ENCODE results near the gene PIH1D1. TPM values are rescaled to one million over a fixed set of nuclear protein-coding genes. Genes with fewer than 3 reads are reported as not detected.

The PIH1D1 gene
- total and polyA plus RNA-seq, 2 of the 13 experiments (the other 11 are each of a cell fraction or from before 2014, with no cell fraction given): 110 to 137 TPM

DNA sequence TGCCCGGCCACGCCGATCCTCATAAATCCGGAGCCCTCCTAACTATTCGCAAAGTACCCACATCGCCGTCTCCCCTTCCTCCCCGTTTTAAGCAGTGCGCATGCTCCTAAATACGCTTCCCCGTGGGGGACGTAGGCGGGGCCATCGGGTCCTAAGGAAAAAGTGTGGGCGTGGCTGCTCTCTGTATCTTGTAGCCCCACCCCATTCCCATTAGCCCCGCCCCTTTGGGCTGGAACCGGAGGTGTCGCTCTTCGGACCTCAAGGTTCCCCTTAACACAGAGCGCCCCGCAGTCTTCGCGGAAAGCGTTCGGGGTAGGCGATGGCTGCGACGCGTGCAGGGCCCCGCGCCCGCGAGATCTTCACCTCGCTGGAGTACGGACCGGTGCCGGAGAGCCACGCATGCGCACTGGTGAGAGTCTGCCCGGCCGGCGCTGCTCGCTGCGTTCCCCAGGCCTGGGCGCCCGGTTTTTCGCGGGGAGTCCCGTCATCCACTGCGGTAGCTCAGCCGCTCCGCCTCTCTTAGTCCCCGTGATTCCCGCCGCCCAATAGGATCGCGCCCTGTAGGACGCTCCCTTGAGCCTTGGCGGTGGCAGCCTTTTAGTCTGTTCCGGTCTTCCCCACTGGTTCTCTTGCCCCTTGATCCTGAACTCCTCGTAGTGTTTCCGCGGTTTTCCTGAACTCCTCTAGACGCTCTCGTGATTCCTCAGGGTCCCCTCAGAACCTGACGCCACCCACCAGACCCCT is 1.6 kb upstream of the PIH1D1 start, which contains the start of gene ALDH16A1 (continued):
- TF ChIP-seq, protein P1, sequence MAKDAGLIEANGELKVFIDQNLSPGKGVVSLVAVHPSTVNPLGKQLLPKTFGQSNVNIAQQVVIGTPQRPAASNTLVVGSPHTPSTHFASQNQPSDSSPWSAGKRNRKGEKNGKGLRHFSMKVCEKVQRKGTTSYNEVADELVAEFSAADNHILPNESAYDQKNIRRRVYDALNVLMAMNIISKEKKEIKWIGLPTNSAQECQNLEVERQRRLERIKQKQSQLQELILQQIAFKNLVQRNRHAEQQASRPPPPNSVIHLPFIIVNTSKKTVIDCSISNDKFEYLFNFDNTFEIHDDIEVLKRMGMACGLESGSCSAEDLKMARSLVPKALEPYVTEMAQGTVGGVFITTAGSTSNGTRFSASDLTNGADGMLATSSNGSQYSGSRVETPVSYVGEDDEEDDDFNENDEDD (CRISPR knock-in tag; IDR thresholded peaks at IDR 0.05; ENCODE audit: borderline replicate concordance): peak; percentile 95; the same call in 1 of the 2 replicates
- TF ChIP-seq TAF1 (CRISPR knock-in tag; IDR thresholded peaks at IDR 0.05) (peak; percentile 66), ZNF552 (CRISPR knock-in tag; IDR thresholded peaks at IDR 0.05; ENCODE audit: borderline replicate concordance) (0 out of 2 replicates have a peak, but pooled peaks have one; percentile 77), THYN1 (CRISPR knock-in tag; IDR thresholded peaks at IDR 0.05; ENCODE audit: borderline replicate concordance, low read depth) (no peak), HOXA5 (CRISPR knock-in tag; IDR thresholded peaks at IDR 0.05) (0 out of 2 replicates have a peak, but pooled peaks have one; percentile 34), NFE2L2 (IDR thresholded peaks at IDR 0.05; ENCODE audit: low read length) (no peak), ZNF589 (CRISPR knock-in tag; conservative IDR thresholded peaks at IDR 0.05) (no peak), ZNF761 (CRISPR knock-in tag; conservative IDR thresholded peaks at IDR 0.05) (no peak), SALL1 (CRISPR knock-in tag; IDR thresholded peaks at IDR 0.05) (peak; percentile 62; the same call in 1 of the 2 replicates), SP140L (CRISPR knock-in tag; IDR thresholded peaks at IDR 0.05; ENCODE audit: borderline replicate concordance) (no peak), RCOR2 (CRISPR knock-in tag; IDR thresholded peaks at IDR 0.05) (peak; percentile 1; the same call in 1 of the 2 replicates), ZNF530 (CRISPR knock-in tag; IDR thresholded peaks at IDR 0.05; ENCODE audit: low read depth) (no peak), ZNF547 (CRISPR knock-in tag; IDR thresholded peaks at IDR 0.05) (no peak), HOXA3 (CRISPR knock-in tag; IDR thresholded peaks at IDR 0.05) (peak; percentile 46), ELF1 (CRISPR knock-in tag; IDR thresholded peaks at IDR 0.05) (peak; percentile 86), ZMAT3 (CRISPR knock-in tag; conservative IDR thresholded peaks at IDR 0.05) (peak; percentile 78; the same call in 1 of the 2 replicates), ZNF44 (CRISPR knock-in tag; IDR thresholded peaks at IDR 0.05) (no peak; the same call in 1 of the 2 replicates), NPAS2 (CRISPR knock-in tag; IDR thresholded peaks at IDR 0.05; ENCODE audit: borderline replicate concordance) (no peak)
- TF ChIP-seq, protein P2, sequence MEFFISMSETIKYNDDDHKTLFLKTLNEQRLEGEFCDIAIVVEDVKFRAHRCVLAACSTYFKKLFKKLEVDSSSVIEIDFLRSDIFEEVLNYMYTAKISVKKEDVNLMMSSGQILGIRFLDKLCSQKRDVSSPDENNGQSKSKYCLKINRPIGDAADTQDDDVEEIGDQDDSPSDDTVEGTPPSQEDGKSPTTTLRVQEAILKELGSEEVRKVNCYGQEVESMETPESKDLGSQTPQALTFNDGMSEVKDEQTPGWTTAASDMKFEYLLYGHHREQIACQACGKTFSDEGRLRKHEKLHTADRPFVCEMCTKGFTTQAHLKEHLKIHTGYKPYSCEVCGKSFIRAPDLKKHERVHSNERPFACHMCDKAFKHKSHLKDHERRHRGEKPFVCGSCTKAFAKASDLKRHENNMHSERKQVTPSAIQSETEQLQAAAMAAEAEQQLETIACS (CRISPR knock-in tag; IDR thresholded peaks at IDR 0.05): no peak
- TF ChIP-seq, protein P3, sequence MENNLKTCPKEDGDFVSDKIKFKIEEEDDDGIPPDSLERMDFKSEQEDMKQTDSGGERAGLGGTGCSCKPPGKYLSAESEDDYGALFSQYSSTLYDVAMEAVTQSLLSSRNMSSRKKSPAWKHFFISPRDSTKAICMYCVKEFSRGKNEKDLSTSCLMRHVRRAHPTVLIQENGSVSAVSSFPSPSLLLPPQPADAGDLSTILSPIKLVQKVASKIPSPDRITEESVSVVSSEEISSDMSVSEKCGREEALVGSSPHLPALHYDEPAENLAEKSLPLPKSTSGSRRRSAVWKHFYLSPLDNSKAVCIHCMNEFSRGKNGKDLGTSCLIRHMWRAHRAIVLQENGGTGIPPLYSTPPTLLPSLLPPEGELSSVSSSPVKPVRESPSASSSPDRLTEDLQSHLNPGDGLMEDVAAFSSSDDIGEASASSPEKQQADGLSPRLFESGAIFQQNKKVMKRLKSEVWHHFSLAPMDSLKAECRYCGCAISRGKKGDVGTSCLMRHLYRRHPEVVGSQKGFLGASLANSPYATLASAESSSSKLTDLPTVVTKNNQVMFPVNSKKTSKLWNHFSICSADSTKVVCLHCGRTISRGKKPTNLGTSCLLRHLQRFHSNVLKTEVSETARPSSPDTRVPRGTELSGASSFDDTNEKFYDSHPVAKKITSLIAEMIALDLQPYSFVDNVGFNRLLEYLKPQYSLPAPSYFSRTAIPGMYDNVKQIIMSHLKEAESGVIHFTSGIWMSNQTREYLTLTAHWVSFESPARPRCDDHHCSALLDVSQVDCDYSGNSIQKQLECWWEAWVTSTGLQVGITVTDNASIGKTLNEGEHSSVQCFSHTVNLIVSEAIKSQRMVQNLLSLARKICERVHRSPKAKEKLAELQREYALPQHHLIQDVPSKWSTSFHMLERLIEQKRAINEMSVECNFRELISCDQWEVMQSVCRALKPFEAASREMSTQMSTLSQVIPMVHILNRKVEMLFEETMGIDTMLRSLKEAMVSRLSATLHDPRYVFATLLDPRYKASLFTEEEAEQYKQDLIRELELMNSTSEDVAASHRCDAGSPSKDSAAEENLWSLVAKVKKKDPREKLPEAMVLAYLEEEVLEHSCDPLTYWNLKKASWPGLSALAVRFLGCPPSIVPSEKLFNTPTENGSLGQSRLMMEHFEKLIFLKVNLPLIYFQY (CRISPR knock-in tag; IDR thresholded peaks at IDR 0.05; ENCODE audit: borderline replicate concordance): no peak
- TF ChIP-seq, protein P4, sequence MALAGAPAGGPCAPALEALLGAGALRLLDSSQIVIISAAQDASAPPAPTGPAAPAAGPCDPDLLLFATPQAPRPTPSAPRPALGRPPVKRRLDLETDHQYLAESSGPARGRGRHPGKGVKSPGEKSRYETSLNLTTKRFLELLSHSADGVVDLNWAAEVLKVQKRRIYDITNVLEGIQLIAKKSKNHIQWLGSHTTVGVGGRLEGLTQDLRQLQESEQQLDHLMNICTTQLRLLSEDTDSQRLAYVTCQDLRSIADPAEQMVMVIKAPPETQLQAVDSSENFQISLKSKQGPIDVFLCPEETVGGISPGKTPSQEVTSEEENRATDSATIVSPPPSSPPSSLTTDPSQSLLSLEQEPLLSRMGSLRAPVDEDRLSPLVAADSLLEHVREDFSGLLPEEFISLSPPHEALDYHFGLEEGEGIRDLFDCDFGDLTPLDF (CRISPR knock-in tag; IDR thresholded peaks at IDR 0.05): peak; percentile 69; the same call in 1 of the 2 replicates
